ENCODE results near the gene MT1G.

Gene MT1G

DNA sequence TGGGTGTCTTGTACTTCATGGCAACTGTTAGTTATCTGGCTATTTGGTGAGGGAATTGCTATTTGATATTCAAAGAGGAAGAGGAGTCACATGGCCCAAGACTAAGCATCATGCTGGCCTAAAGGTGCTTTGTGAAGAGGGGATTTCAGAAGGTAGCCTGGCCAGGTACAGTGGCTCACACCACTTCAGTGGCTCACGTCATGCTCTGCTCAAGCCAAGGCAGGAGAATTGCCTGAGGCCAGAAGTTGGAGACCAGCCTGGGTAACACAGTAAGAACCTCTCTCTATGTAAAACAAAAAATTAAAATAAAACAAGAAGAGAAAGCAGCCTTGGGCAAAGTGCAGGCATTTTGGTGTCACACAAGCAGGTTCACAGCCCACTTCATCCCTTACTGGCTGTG, 22.6 kb downstream of the MT1G start:
- TF ChIP-seq, protein P1, sequence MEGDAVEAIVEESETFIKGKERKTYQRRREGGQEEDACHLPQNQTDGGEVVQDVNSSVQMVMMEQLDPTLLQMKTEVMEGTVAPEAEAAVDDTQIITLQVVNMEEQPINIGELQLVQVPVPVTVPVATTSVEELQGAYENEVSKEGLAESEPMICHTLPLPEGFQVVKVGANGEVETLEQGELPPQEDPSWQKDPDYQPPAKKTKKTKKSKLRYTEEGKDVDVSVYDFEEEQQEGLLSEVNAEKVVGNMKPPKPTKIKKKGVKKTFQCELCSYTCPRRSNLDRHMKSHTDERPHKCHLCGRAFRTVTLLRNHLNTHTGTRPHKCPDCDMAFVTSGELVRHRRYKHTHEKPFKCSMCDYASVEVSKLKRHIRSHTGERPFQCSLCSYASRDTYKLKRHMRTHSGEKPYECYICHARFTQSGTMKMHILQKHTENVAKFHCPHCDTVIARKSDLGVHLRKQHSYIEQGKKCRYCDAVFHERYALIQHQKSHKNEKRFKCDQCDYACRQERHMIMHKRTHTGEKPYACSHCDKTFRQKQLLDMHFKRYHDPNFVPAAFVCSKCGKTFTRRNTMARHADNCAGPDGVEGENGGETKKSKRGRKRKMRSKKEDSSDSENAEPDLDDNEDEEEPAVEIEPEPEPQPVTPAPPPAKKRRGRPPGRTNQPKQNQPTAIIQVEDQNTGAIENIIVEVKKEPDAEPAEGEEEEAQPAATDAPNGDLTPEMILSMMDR (IDR thresholded peaks at IDR 0.05): no peak
- H3K27me3 ChIP-seq: peaks cover 100% of the 10 kb centered on the region
- H3K9me3 ChIP-seq: no peaks in the 10 kb centered on the region

DNA sequence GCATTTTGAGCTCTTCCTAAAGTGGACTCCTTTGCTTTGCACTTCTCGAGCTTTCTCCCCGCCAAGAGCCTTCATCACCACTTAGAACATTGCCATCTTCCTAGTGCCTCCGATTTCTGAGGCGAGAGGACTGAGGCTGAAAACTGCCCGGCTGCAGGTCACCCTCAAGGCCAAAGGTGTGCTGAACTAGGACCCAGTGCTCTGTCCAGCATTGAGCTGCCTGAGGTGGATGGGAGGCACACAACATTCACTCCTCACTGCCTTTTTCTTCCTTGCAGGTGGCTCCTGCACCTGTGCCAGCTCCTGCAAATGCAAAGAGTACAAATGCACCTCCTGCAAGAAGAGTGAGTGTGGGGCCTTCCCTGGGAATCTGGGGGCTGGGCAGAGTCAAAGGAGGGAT, 24.0 kb downstream of the MT1G start:
- no peak overlapping the region for H3K4me3 ChIP-seq (ENCODE audit: low read depth in 1 of 2, low read length in 1 of 2)
- H3K27ac ChIP-seq: no peak overlapping the region
- H3K36me3 ChIP-seq: no peaks in the 10 kb centered on the region
- peaks cover 100% of the 10 kb centered on the region for H3K27me3 ChIP-seq
- TF ChIP-seq, protein P1 (IDR thresholded peaks at IDR 0.05): no peak
- H3K4me1 ChIP-seq (ENCODE audit: control insufficient read depth in 1 of 2, insufficient read depth in 1 of 2, low read depth in 1 of 2, low read length in 1 of 2): no peaks in the 10 kb centered on the region
- H3K9me3 ChIP-seq: no peaks in the 10 kb centered on the region

More for the DNA sequence above, 22.6 kb downstream of the MT1G start:
- H3K36me3 ChIP-seq: no peaks in the 10 kb centered on the region
- H3K4me3 ChIP-seq (ENCODE audit: low read depth in 1 of 2, low read length in 1 of 2): no peak overlapping the region
- H3K4me1 ChIP-seq (ENCODE audit: control insufficient read depth in 1 of 2, insufficient read depth in 1 of 2, low read depth in 1 of 2, low read length in 1 of 2): no peaks in the 10 kb centered on the region
- H3K27ac ChIP-seq: no peak overlapping the region

DNA sequence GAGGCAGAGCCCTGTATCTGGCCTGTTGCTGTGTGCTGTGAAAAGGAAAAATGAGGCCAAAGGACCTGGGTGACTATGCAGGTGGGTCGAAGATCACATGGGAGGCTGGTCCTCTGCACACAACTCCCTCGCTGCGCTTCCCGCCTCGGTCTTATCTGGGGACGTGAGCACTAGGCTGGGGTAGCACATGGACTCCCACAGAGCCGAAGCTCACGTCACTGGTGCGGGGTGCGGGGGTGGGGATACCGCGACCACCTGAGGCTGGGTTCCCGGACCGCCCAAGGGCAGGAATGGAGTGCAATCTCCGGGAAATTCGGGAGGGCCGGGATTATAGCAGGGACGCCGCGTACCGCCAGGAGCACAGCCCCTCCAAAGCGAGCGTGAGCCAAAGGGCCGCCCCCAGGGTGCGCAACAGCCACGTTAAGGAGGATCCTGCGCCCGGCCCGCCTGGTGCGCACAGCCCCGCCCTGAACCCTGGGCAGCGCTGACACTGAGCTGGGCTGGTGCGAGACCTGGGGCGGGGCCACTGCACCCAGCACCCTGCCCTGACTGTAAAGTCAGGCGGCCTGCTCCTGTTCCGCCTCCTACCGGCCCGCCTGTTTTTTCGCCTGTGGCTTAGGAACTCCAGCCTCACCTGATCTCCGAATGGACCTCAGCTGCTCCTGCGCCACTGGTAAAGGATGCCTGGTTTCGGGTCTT, 24.6 kb downstream of the MT1G start:
- H3K36me3 ChIP-seq: no peaks in the 10 kb centered on the region
- no peaks in the 10 kb centered on the region for H3K4me1 ChIP-seq (ENCODE audit: control insufficient read depth in 1 of 2, insufficient read depth in 1 of 2, low read depth in 1 of 2, low read length in 1 of 2)
- no peaks in the 10 kb centered on the region for H3K9me3 ChIP-seq
- TF ChIP-seq, protein P1 (IDR thresholded peaks at IDR 0.05): no peak
- H3K4me3 ChIP-seq (ENCODE audit: low read depth in 1 of 2, low read length in 1 of 2): no peak overlapping the region
- H3K27me3 ChIP-seq: peaks cover 100% of the 10 kb centered on the region
- H3K27ac ChIP-seq: no peak overlapping the region

DNA sequence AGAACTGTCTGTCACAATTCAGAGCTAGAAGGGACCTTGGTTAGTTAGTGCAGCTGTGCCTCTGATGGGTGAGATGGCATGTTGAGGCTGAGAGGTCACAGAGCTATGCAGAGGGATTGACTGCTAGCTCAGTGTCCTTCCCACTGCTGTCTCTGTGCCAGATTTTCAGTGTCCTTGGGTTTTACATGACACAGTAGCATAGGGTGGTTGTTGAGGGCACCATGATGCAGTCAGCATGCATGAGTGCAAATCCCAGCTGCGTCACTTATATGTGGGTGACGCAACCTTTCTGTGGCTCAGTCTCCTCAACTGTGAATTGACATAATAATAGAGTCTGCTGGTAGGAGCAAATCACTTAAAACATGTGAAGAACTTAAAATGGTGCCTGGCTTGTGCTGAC, 26.7 kb downstream of the MT1G start:
- Histone ChIP-seq H3K36me3 (no peaks in the 10 kb centered on the region), H3K27ac (no peak overlapping the region), H3K4me1 (ENCODE audit: control insufficient read depth in 1 of 2, insufficient read depth in 1 of 2, low read depth in 1 of 2, low read length in 1 of 2) (no peaks in the 10 kb centered on the region), H3K27me3 (peaks cover 100% of the 10 kb centered on the region), H3K4me3 (ENCODE audit: low read depth in 1 of 2, low read length in 1 of 2) (no peak overlapping the region), H3K9me3 (no peaks in the 10 kb centered on the region)
- TF ChIP-seq, protein P1 (IDR thresholded peaks at IDR 0.05): no peak

DNA sequence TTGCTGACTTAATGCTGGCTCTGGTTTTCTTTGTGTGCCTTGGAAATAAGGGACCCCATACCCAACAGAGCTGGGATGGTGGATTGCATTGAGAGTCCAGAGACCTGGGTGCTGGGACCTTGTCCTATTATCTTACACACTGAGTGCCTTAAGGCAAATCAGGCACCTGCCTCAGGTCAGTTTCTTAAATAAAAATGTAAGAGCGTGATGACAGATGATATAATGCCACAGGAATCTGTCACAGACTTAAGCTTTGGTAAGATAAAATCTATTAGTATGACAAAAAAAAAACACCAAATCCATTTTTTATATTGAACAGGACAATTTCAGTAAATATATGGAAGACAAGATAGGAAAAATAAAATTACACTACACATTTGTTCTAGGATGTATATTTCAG, 27.8 kb downstream of the MT1G start:
- Histone ChIP-seq H3K4me3 (ENCODE audit: low read depth in 1 of 2, low read length in 1 of 2) (no peak overlapping the region), H3K9me3 (no peaks in the 10 kb centered on the region), H3K27me3 (peaks cover 100% of the 10 kb centered on the region), H3K36me3 (no peaks in the 10 kb centered on the region), H3K4me1 (ENCODE audit: control insufficient read depth in 1 of 2, insufficient read depth in 1 of 2, low read depth in 1 of 2, low read length in 1 of 2) (peaks cover 0 to 1% of the 10 kb centered on the region in 2 experiments), H3K27ac (no peak overlapping the region)
- TF ChIP-seq, protein P1 (IDR thresholded peaks at IDR 0.05): no peak

Measured in neutrophil (primary cell).